Fibroblast of villous mesenchyme (primary cell): ENCODE data around the gene FGG. TPM values are rescaled to one million over a fixed set of nuclear protein-coding genes. Genes with fewer than 3 reads are reported as not detected.

Source experiments
- total RNA-seq: library from RNA; depleted of rRNA; stranded (reverse); fragments of >200 nt; gene quantifications from 2 replicates; pipeline ENCODE4 v1.2.3, GENCODE V29; 2012

The FGG gene
- total RNA-seq, 1 donor: not detected

Other genes starting within 250 kb of the FGG start
- under 0.01 TPM in 2 replicates for gene DCHS2, start 120.9 kb downstream of the FGG start, total RNA-seq
- gene PLRG1, start 62.3 kb downstream of the FGG start, total RNA-seq: 64.4 and 82.0 TPM in 2 replicates
- not detected in 2 replicates for gene FGB, start 49.6 kb downstream of the FGG start, total RNA-seq
- gene FGA, start 21.9 kb downstream of the FGG start, total RNA-seq: not detected in 2 replicates
- gene LRAT, start 131.3 kb upstream of the FGG start, total RNA-seq: not detected in 2 replicates
- 0.32 TPM in 1 of 2 replicates, not detected in the other for gene RBM46, start 168.6 kb upstream of the FGG start, total RNA-seq